HG03575 (cell line): ENCODE results near the gene SLC7A1.
A peak's percentile ranks its signal among the peaks of the same experiment; 100 is the strongest.
"Not testable (repeated sequence)": the region's sequence is repeated elsewhere in the genome, so short reads cannot be mapped to it uniquely, and the experiment has no call there.

Experiments used
- ATAC-seq: cut with Tn5 transposase; IDR thresholded peaks from one replicate; pipeline ENCODE4 v1.9.1; 2021; ENCODE audit not compliant: unreplicated experiment, insufficient number of reproducible peaks, low FRiP score; ENCODE audit errors: extremely low read depth

Gene SLC7A1

DNA sequence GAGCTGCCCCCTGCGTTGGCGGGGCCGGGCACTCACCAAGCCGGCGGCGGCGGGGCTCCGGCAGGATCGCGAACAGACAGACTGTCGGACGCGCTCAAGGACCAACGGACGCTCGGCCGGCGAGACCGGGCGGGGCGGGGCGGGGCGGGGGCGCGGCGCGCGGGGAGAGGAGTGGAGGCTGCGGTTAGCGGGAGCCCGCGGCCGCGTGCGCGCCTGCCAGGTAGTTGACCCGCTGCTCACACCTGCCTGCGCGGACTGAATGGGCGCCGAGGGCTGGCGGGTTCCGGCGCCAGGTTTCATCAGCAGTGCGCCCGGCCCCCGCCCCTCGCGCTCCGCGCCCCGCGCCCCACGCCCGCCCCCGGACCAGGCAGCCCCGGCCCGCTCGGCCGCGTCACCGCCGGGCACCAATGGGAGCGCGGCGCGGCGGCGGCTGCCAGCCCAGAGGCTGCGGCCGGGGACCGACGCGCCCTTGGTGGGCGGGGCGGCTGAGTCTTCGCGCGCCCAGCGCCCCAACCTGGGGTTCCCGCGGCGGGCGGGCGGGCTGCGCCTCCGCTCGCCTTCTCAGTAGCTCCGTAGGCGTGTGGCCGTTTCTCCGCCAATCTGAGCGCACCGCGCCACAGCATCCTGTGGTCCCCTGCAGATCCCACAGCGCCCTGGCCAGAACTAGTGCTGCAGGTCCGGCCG, at the start of gene SLC7A1:
TSS of gene SLC7A1 (minus strand) at position 309 of the 684 bp plus-strand sequence. CDS start 59,500 bp downstream, outside the sequence.
- ATAC-seq, result peak; percentile 41

- ATAC-seq, result no peak
Observed at GRCh38 chr13:29640665-29641064, 45.2 kb upstream of the SLC7A1 start.

GRCh38 chr13:29636831-29637230, 41.3 kb upstream of the SLC7A1 start:
- not testable (repeated sequence) for ATAC-seq

- no peak for ATAC-seq
Observed at GRCh38 chr13:29624997-29625396, 29.5 kb upstream of the SLC7A1 start.

DNA sequence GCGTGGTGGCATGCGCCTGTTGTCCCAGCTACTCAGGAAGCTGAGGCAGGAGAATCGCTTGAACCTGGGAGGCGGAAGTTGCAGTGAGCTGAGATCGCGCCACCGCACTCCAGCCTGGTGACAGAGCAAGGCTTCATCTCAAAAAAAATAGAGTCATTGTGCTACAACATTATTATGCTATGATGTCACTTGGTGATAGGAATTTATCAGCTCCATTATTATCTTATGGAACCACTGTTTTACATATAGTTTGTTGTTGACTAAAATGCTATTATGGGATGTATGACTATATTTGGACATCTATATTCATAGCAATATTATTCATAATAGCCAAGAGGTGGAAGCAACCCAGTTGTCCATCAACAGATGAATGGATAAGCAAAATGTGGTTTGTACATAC, 26.4 kb upstream of the SLC7A1 start:
- no peak for ATAC-seq

- ATAC-seq, result no peak
Observed at GRCh38 chr13:29621051-29621800, 25.7 kb upstream of the SLC7A1 start.

- ATAC-seq, result no peak
Observed at GRCh38 chr13:29619995-29620394, 24.5 kb upstream of the SLC7A1 start.

GRCh38 chr13:29613101-29613500, 17.6 kb upstream of the SLC7A1 start:
- ATAC-seq, result no peak

DNA sequence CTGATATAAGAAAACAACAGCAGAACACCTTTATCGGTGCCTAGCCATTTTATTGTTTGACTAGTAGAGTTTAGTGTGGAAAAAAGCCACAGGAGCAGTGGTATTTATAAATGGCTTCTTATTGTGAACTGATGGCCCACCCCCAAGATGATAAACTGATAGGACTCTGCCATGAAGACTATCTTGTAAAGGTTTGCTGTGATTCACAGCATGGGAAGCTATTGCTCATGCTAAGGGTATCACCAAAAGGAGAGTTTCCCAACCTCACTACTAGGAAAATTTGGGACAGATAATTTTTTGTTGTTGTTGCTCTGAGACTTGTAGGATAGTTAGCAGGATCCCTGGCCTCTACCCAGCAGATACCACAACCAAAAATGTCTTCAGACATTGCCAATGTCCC, 12.0 kb upstream of the SLC7A1 start:
- ATAC-seq, result no peak

GRCh38 chr13:29605860-29606526, 10.5 kb upstream of the SLC7A1 start:
- no peak for ATAC-seq

GRCh38 chr13:29598321-29598720, 2.8 kb upstream of the SLC7A1 start:
- no peak for ATAC-seq

GRCh38 chr13:29597706-29598105, 2.2 kb upstream of the SLC7A1 start:
- ATAC-seq, result no peak

GRCh38 chr13:29597246-29597645, 1.8 kb upstream of the SLC7A1 start:
- ATAC-seq, result no peak

GRCh38 chr13:29596064-29596418, 553 bp upstream of the SLC7A1 start:
- ATAC-seq, result no peak

DNA sequence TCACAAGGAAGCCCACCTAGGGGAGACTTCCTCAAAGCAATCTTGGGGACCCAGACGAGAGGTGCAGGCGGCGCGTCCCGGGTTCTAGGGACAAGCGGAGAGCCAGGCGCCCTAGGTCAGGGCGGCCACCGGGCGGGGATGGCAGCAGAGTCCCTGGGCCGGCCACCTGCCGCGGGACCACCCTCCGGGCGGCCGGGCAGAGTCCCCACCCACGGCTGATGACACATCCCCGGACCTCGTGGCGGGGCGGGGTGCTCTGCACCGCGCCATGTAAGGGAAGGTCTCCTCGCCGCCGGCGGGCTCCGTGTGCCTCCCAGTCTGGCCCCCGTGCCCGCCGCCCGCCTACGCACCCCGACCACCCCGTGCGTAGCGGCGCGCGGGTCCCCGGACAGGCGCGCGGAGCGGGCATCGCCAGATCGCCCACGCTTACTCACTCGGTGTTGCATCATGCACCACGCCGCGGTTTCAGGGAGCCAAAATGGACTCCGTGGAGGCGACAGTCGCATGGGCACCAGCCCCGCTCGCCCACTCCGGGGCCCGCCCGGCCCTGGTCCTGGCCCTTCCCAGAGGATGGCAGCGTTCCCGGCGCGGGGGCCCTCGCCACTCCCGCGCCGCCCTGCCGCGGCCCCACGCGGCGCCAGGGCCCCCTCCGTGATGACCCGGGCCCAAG, 643 bp downstream of the SLC7A1 start:
- no peak for ATAC-seq

DNA sequence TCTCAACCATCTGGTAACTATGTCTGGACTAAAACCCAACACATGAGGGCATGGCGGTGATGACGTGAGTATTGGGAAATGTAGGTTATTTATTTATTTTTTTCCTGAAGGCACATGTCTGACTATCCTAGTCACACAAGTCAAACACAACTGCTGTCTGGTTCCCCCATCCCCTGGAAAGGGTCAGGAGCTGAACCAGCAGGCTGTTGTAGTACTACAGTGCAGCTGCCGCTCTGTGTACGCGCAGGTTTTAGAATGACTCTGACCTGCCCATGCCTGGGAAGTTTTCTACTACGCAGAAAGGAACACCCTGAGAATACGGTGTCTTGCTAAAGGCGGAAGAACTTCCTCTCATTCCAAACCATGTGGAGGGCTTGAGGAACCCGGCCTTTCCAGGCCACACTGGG, 1.2 kb downstream of the SLC7A1 start:
- ATAC-seq, result no peak

GRCh38 chr13:29593605-29594297, 1.7 kb downstream of the SLC7A1 start:
- no peak for ATAC-seq

DNA sequence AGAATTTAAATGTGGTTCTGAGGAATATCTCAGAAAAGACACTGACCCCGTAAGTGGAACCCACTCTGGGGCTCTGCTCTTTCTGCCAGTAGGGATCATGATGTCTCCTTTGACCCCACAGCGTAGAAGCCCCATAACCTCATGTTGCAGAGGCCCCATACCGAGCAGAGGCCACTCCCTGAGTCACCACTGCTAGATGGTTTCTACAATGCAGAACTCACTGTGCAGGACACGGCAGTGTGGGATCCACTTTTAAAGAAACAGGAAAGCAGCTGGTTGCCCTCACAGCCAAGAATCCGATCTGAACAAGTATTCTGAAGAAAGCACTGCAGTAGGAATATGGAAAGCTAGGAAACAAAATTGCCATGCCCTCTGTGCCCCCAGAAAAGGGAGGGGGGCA, 4.2 kb downstream of the SLC7A1 start:
- ATAC-seq, result no peak

- no peak for ATAC-seq
Observed at GRCh38 chr13:29589967-29590366, 5.5 kb downstream of the SLC7A1 start.
